ENCODE data around the gene SESN2. TPM values are rescaled to one million over a fixed set of nuclear protein-coding genes. Genes with fewer than 3 reads are reported as not detected.
A peak's percentile ranks its signal among the peaks of the same experiment; 100 is the strongest.

SESN2 gene
- total RNA-seq, 1 experiment from 2014 or later: 36.8 TPM

GRCh38 chr1:28259934-28260802 is 850 bp downstream of the SESN2 start:
- BruUV-seq (replicated peaks): no TSS peak
- H3K27me3 ChIP-seq (ENCODE audit: insufficient read depth, low read length): no peaks in the 10 kb centered on the region
- POLR2A ChIA-PET: interaction anchor here (0.6 to 3.6 kb wide), 7 partner anchors 9 to 1552 kb away, joined by 4 to 45 read pairs (median 5); partner anchors contain the start of genes MED18 and PHACTR4
- no peaks in the 10 kb centered on the region for H3K36me3 ChIP-seq (ENCODE audit: control insufficient read depth in 1 of 2, insufficient read depth in 2 of 2, low read length in 2 of 2)
- H3K79me2 ChIP-seq (ENCODE audit: insufficient read depth, low read length): peaks cover 50% of the 10 kb centered on the region
- RAD21 ChIA-PET (ENCODE audit: low non-redundant PET in 1 of 2, low total read pairs in 2 of 2, uncharacterized antibody in 2 of 2, unreplicated experiment in 2 of 2): interaction anchor here (0.6 to 0.7 kb wide), 3 partner anchors 12 to 138 kb away, joined by 4 read pairs; no protein-coding TSS in a partner anchor
- peak overlapping the region; percentile 81 for H3K27ac ChIP-seq (ENCODE audit: low read depth, low read length)
- TF ChIP-seq SP1 (IDR thresholded peaks at IDR 0.05; ENCODE audit: low read depth) (no peak), FOSL1 (IDR thresholded peaks at IDR 0.05; ENCODE audit: low read depth) (no peak), JUND (IDR thresholded peaks at IDR 0.05) (no peak), TCF7L2 (IDR thresholded peaks at IDR 0.05; ENCODE audit: borderline replicate concordance, extremely low read depth, insufficient read depth, insufficient read length) (no peak), CTCF (IDR thresholded peaks at IDR 0.05 in 2 of 3, conservative IDR thresholded peaks at IDR 0.05 in 1 of 3; ENCODE audit: borderline replicate concordance in 1 of 3, insufficient read depth in 1 of 3, low read depth in 2 of 3, low read length in 2 of 3) (no peak), EZH2 (IDR thresholded peaks at IDR 0.05) (no peak), RAD21 (IDR thresholded peaks at IDR 0.05; ENCODE audit: low read depth) (no peak), ELF1 (IDR thresholded peaks at IDR 0.05; ENCODE audit: borderline replicate concordance, low read depth) (no peak), EGR1 (IDR thresholded peaks at IDR 0.05; ENCODE audit: low read depth) (no peak), CBX3 (IDR thresholded peaks at IDR 0.05; ENCODE audit: low read depth) (no peak), POLR2A (IDR thresholded peaks at IDR 0.05; ENCODE audit: borderline replicate concordance, extremely low read depth, insufficient read depth, insufficient read length) (no peak), CEBPB (IDR thresholded peaks at IDR 0.05; ENCODE audit: low read depth) (no peak), SIN3A (IDR thresholded peaks at IDR 0.05; ENCODE audit: low read depth) (no peak)
- TF ChIP-seq, protein P1, sequence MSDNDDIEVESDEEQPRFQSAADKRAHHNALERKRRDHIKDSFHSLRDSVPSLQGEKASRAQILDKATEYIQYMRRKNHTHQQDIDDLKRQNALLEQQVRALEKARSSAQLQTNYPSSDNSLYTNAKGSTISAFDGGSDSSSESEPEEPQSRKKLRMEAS (IDR thresholded peaks at IDR 0.05): no peak
- TF ChIP-seq, protein P2, sequence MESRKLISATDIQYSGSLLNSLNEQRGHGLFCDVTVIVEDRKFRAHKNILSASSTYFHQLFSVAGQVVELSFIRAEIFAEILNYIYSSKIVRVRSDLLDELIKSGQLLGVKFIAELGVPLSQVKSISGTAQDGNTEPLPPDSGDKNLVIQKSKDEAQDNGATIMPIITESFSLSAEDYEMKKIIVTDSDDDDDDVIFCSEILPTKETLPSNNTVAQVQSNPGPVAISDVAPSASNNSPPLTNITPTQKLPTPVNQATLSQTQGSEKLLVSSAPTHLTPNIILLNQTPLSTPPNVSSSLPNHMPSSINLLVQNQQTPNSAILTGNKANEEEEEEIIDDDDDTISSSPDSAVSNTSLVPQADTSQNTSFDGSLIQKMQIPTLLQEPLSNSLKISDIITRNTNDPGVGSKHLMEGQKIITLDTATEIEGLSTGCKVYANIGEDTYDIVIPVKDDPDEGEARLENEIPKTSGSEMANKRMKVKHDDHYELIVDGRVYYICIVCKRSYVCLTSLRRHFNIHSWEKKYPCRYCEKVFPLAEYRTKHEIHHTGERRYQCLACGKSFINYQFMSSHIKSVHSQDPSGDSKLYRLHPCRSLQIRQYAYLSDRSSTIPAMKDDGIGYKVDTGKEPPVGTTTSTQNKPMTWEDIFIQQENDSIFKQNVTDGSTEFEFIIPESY (IDR thresholded peaks at IDR 0.05; ENCODE audit: extremely low read depth, insufficient replicate concordance, low read length): no peak
- H3K4me3 ChIP-seq (replicated peaks in 1 of 2; ENCODE audit: low read depth in 1 of 2, low read length in 2 of 2): peak overlapping the region; percentile 91 to 93
- H3K9me3 ChIP-seq (ENCODE audit: control insufficient read depth in 1 of 2, insufficient read depth in 1 of 2, low read depth in 1 of 2, low read length in 2 of 2): no peaks in the 10 kb centered on the region
- CTCF ChIA-PET: interaction anchor here (4.1 kb wide), 1 partner anchor 11 kb away, joined by 26 read pairs; no protein-coding TSS in a partner anchor
- peak overlapping the region; percentile 79 for H3K9ac ChIP-seq (ENCODE audit: low read length)
- H3K4me1 ChIP-seq (ENCODE audit: control insufficient read depth in 1 of 2, insufficient read depth in 2 of 2, low read length in 2 of 2): peaks cover 12 to 21% of the 10 kb centered on the region in 2 experiments
- intact Hi-C loops (cut with micrococcal nuclease): no loop called here
- DNase-seq (ENCODE audit: low read depth, low spot score): no peak
- H3K9me2 ChIP-seq (ENCODE audit: insufficient read depth): no peaks in the 10 kb centered on the region
- H4K20me1 ChIP-seq (ENCODE audit: insufficient read depth): no peaks in the 10 kb centered on the region
- ATAC-seq: peak; percentile 56
- no peak overlapping the region for H2AFZ ChIP-seq (ENCODE audit: low read depth, low read length, poor library complexity, severe bottlenecking)
- H3K4me2 ChIP-seq (ENCODE audit: low read length): peak overlapping the region; percentile 95
